PC-3 (cell line): ENCODE results near the gene MGAT3. TPM values are rescaled to one million over a fixed set of nuclear protein-coding genes. Genes with fewer than 3 reads are reported as not detected.

ENCODE experiments used
- ATAC-seq: fragments of 200-7000 bp; cut with Tn5 transposase; 2 replicates; pipeline ENCODE4 v1.9.1; 2020; ENCODE audit warnings: mild to moderate bottlenecking, moderate library complexity
- BruUV-seq: library from RNA; stranded (reverse); fragments of 400-500 nt; replicated peaks from 2 replicates; lab custom pipeline; 2021; lab: Mats Ljungman, UMichigan
- CTCF ChIA-PET: fragments of 300-600 bp; sonication (Branson Sonifier 250); formaldehyde crosslinking; loops from one replicate; lab custom pipeline; 2022; ENCODE audit warnings: antibody characterized with exemption; lab: Charles Lee
- POLR2A ChIA-PET: fragments of 300-600 bp; sonication (Branson Sonifier 250); formaldehyde crosslinking; loops from one replicate; lab custom pipeline; 2022; ENCODE audit warnings: antibody characterized with exemption; ENCODE audit not compliant: unreplicated experiment; lab: Charles Lee
- DNase-seq: peaks from one replicate; pipeline ENCODE4 v3.0.0-alpha.2; 2015
- H2AFZ ChIP-seq: fragments of 300-600 bp; sonication (generic); 2 replicates; pipeline ENCODE4 v1.6.0; 2016; ENCODE audit warnings: antibody characterized with exemption, low read length
- H3F3A ChIP-seq: fragments of 300-600 bp; sonication (generic); one replicate; pipeline ENCODE4 v1.6.0; 2017; ENCODE audit warnings: antibody characterized with exemption, low read length, control low read depth, mild to moderate bottlenecking; ENCODE audit not compliant: unreplicated experiment
- H3K27ac ChIP-seq: fragments of 300-600 bp; sonication (generic); 2 replicates; pipeline ENCODE4 v1.5.1; 2016; ENCODE audit warnings: mild to moderate bottlenecking, low read length
- H3K27me3 ChIP-seq: fragments of 300-600 bp; sonication (generic); 2 replicates; pipeline ENCODE4 v1.6.1; 2016; ENCODE audit warnings: low read length, mixed read lengths
- H3K36me3 ChIP-seq: fragments of 300-600 bp; sonication (generic); 2 replicates; pipeline ENCODE4 v1.6.1; 2016; ENCODE audit warnings: low read depth, mixed run types, low read length, mixed read lengths
- H3K4me1 ChIP-seq: fragments of 300-600 bp; sonication (generic); 2 replicates; pipeline ENCODE4 v1.5.1; 2016; ENCODE audit warnings: low read length; ENCODE audit not compliant: insufficient read depth
- H3K4me2 ChIP-seq: fragments of 300-600 bp; sonication (generic); 2 replicates; pipeline ENCODE4 v1.6.0; 2016; ENCODE audit warnings: low read length
- H3K4me3 ChIP-seq: fragments of 300-600 bp; sonication (generic); 2 replicates; pipeline ENCODE4 v1.5.1; 2016; ENCODE audit warnings: mild to moderate bottlenecking, low read length, mixed read lengths
- H3K79me2 ChIP-seq: fragments of 300-600 bp; sonication (generic); 2 replicates; pipeline ENCODE4 v1.6.1; 2017; ENCODE audit warnings: low read length, mixed read lengths
- H3K9ac ChIP-seq: fragments of 300-600 bp; sonication (generic); 2 replicates; pipeline ENCODE4 v1.6.0; 2016; ENCODE audit warnings: mild to moderate bottlenecking, low read length
- H3K9me2 ChIP-seq: fragments of 300-600 bp; sonication (generic); replicated peaks from 2 replicates; pipeline ENCODE4 v1.6.1; 2016; ENCODE audit warnings: mixed run types, low read length, mixed read lengths
- H3K9me3 ChIP-seq: fragments of 300-600 bp; sonication (generic); 2 replicates; pipeline ENCODE4 v1.6.1; 2016; ENCODE audit warnings: low read length, mixed read lengths
- H4K20me1 ChIP-seq: fragments of 300-600 bp; sonication (generic); 2 replicates; pipeline ENCODE4 v1.6.1; 2016; ENCODE audit warnings: low read length, mixed read lengths
- EZH2 ChIP-seq: fragments of 300-600 bp; sonication (generic); IDR thresholded peaks from one replicate; pipeline ENCODE4 v1.6.1; 2017; ENCODE audit warnings: antibody characterized with exemption, mild to moderate bottlenecking, low read length; ENCODE audit not compliant: unreplicated experiment
- EZH2phosphoT487 ChIP-seq: fragments of 300-600 bp; sonication (generic); IDR thresholded peaks from 2 replicates; pipeline ENCODE4 v1.6.1; 2018; ENCODE audit warnings: mild to moderate bottlenecking, antibody characterized with exemption, low read length, borderline replicate concordance
- intact Hi-C: fragments of 100-400 bp; cut with micrococcal nuclease; formaldehyde crosslinking; loops from 2 replicates; pipeline ENCODE4 v1.9.0; 2023
- total RNA-seq: library from RNA; depleted of rRNA; stranded (reverse); fragments of >200 nt; gene quantifications from 2 replicates; pipeline ENCODE4 v1.2.3, GENCODE V29; 2014
- TF ChIP-seq, protein P1 (sequence below): fragments of 300-600 bp; sonication (generic); conservative IDR thresholded peaks from 2 replicates; pipeline ENCODE4 v1.5.1; 2017; ENCODE audit warnings: antibody characterized with exemption, low read depth, mild to moderate bottlenecking, low read length

MGAT3 gene
- total RNA-seq, 1 experiment from 2014 or later = not detected

DNA sequence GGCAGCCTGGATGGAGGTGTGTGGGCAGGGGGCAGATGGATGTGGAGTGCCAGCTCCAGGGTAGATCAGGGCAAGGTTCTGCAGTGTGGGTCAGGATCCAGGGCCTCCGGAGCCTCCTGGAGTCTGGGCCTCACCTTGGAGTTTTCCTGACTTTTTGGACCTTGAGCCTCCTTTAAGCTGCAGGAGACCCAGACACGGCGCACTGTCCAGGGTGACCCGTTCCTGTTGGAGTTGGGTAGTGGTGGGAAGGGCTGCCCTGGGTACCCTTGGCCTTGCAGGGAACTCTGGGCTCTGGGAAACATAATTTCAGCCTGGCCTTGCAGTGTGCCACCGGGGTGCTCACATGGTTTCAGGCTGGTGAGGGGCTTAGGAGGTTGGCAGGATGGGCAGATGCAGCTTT, 17.0 kb downstream of the MGAT3 start:
- Histone ChIP-seq H3K36me3 (no peaks in the 10 kb centered on the region), H3F3A (no peaks in the 10 kb centered on the region), H3K9ac (no peak overlapping the region), H3K79me2 (no peaks in the 10 kb centered on the region), H3K27me3 (no peaks in the 10 kb centered on the region), H4K20me1 (no peaks in the 10 kb centered on the region), H3K4me3 (no peak overlapping the region), H3K9me3 (no peaks in the 10 kb centered on the region), H2AFZ (no peak overlapping the region), H3K9me2 (no peaks in the 10 kb centered on the region), H3K27ac (no peak overlapping the region), H3K4me1 (no peaks in the 10 kb centered on the region), H3K4me2 (no peak overlapping the region)
- ATAC-seq (no peak), DNase-seq (no peak)
- CTCF ChIA-PET = no interaction called here
- TF ChIP-seq, protein P1, sequence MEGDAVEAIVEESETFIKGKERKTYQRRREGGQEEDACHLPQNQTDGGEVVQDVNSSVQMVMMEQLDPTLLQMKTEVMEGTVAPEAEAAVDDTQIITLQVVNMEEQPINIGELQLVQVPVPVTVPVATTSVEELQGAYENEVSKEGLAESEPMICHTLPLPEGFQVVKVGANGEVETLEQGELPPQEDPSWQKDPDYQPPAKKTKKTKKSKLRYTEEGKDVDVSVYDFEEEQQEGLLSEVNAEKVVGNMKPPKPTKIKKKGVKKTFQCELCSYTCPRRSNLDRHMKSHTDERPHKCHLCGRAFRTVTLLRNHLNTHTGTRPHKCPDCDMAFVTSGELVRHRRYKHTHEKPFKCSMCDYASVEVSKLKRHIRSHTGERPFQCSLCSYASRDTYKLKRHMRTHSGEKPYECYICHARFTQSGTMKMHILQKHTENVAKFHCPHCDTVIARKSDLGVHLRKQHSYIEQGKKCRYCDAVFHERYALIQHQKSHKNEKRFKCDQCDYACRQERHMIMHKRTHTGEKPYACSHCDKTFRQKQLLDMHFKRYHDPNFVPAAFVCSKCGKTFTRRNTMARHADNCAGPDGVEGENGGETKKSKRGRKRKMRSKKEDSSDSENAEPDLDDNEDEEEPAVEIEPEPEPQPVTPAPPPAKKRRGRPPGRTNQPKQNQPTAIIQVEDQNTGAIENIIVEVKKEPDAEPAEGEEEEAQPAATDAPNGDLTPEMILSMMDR = no peak
- TF ChIP-seq EZH2 (no peak), EZH2phosphoT487 (no peak)
- intact Hi-C loops = no loop called here
- POLR2A ChIA-PET = no interaction called here
- no TSS peak for BruUV-seq

DNA sequence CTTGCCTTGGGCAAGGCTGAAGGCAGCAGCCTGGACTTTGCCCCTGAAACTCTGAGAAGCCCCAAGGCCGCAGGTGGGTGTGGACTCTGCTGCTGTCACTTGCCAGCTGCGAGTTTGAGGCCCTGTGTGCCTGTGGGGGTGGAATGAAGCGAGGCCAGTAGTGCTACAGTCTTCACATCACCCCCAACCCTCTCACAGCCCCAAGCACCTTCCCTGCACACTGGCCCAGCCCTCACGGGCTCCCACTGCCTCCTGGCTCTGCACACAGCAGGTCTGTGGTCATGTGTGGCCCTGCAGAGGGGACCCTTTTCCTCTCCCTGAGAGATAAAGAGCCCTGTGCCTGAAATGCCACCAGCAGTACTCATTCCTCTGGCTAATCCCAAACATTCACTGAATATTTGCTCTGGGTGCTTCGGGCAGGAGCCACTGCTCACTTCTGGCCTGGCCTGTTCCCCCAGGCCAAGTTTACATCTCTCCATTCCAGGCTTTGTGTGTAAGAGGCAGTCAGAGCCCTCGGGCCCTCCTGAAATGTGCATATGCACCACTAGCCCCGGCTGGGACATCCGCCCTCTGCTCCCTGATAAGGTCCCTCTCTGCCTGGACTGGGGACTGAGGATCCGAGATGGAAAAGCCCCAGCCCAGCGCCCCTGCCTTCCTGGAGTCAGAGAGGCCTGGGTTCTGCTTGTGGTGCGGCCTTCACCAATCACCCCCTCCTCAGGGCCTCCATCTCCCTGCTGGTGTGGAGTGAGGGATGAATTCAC, 17.7 kb downstream of the MGAT3 start:
- no TSS peak for BruUV-seq
- POLR2A ChIA-PET = no interaction called here
- intact Hi-C loops = no loop called here
- no peaks in the 10 kb centered on the region for H3F3A ChIP-seq
- no peaks in the 10 kb centered on the region for H3K27me3 ChIP-seq
- H3K4me3 ChIP-seq = no peak overlapping the region
- H2AFZ ChIP-seq = no peak overlapping the region
- H3K27ac ChIP-seq = no peak overlapping the region
- no peak for DNase-seq
- no peak for ATAC-seq
- no peaks in the 10 kb centered on the region for H3K79me2 ChIP-seq
- no peaks in the 10 kb centered on the region for H3K9me2 ChIP-seq
- no peaks in the 10 kb centered on the region for H3K9me3 ChIP-seq
- H3K4me2 ChIP-seq = no peak overlapping the region
- TF ChIP-seq, protein P1 = no peak
- TF ChIP-seq EZH2phosphoT487 (no peak), EZH2 (no peak)
- no peaks in the 10 kb centered on the region for H3K36me3 ChIP-seq
- no peaks in the 10 kb centered on the region for H3K4me1 ChIP-seq
- no peaks in the 10 kb centered on the region for H4K20me1 ChIP-seq
- H3K9ac ChIP-seq = no peak overlapping the region
- CTCF ChIA-PET = no interaction called here

DNA sequence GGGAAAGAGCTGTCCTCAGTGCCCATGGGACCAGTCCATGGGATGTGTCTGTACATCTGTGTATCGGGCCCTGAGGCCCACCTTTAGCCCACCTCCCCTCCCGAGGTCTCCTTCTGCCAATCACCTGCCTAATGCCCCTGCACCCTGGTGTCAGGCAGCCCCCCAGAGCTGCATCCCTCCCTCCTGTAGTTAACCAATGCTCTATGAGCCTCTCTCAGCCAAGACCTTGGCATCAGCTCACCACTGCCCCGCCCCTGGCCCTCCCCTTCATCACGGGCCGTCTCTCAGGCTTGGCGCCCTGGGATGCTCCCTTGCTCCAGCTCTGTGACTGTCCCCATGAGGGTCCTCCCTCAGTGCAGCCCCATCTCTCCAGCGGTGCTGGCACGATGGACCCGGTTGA, 18.5 kb downstream of the MGAT3 start:
- BruUV-seq = no TSS peak
- Histone ChIP-seq H2AFZ (no peak overlapping the region), H3K27ac (no peak overlapping the region), H3K4me2 (no peak overlapping the region), H3K4me3 (no peak overlapping the region), H3F3A (no peaks in the 10 kb centered on the region), H4K20me1 (no peaks in the 10 kb centered on the region), H3K36me3 (no peaks in the 10 kb centered on the region), H3K79me2 (no peaks in the 10 kb centered on the region), H3K9me3 (no peaks in the 10 kb centered on the region), H3K4me1 (no peaks in the 10 kb centered on the region), H3K9me2 (no peaks in the 10 kb centered on the region), H3K9ac (no peak overlapping the region), H3K27me3 (no peaks in the 10 kb centered on the region)
- ATAC-seq (no peak), DNase-seq (no peak)
- TF ChIP-seq, protein P1 = no peak
- TF ChIP-seq EZH2phosphoT487 = no peak
- no peak for TF ChIP-seq EZH2
- ChIA-PET POLR2A (no interaction called here), CTCF (no interaction called here)
- intact Hi-C loops = no loop called here
